Measurements from ENCODE around the gene AEBP2. TPM values are rescaled to one million over a fixed set of nuclear protein-coding genes. Genes with fewer than 3 reads are reported as not detected.
A peak's percentile ranks its signal among the peaks of the same experiment; 100 is the strongest.
"Not testable (repeated sequence)": the region's sequence is repeated elsewhere in the genome, so short reads cannot be mapped to it uniquely, and the experiment has no call there.

Gene AEBP2
- total RNA-seq, 1 donor from 2014 or later = 61.7 TPM

- no peak for DNase-seq (ENCODE audit: low read depth)
These were observed 17.6 kb upstream of the AEBP2 start for GRCh38 chr12:19421503-19422282.

GRCh38 chr12:19423166-19423930, 15.9 kb upstream of the AEBP2 start:
- no peak for DNase-seq (ENCODE audit: low read depth)

GRCh38 chr12:19428246-19428645, 11.0 kb upstream of the AEBP2 start:
- DNase-seq (ENCODE audit: low read depth) = peak; percentile 29

- not testable (repeated sequence) for DNase-seq (ENCODE audit: low read depth)
These were observed 9.8 kb upstream of the AEBP2 start for GRCh38 chr12:19429491-19429890.

- DNase-seq (ENCODE audit: low read depth) = no peak
These were observed 8.3 kb upstream of the AEBP2 start for GRCh38 chr12:19430988-19431387.

GRCh38 chr12:19431407-19432308, 7.6 kb upstream of the AEBP2 start:
- DNase-seq (ENCODE audit: low read depth) = peak; percentile 47

- DNase-seq (ENCODE audit: low read depth) = no peak
These were observed 6.8 kb upstream of the AEBP2 start for GRCh38 chr12:19432309-19433170.

- no peak for DNase-seq (ENCODE audit: low read depth)
These were observed 4.8 kb upstream of the AEBP2 start for GRCh38 chr12:19434538-19434937.

- DNase-seq (ENCODE audit: low read depth) = no peak
These were observed 3.3 kb upstream of the AEBP2 start for GRCh38 chr12:19435831-19436497.

- DNase-seq (ENCODE audit: low read depth) = no peak
These were observed 2.4 kb upstream of the AEBP2 start for GRCh38 chr12:19436931-19437330.

GRCh38 chr12:19437996-19438395, 1.3 kb upstream of the AEBP2 start:
- DNase-seq (ENCODE audit: low read depth) = no peak

GRCh38 chr12:19440019-19440858, 947 bp downstream of the AEBP2 start:
- peak; percentile 46 for DNase-seq (ENCODE audit: low read depth)

GRCh38 chr12:19440916-19441315, 1.6 kb downstream of the AEBP2 start:
- no peak for DNase-seq (ENCODE audit: low read depth)

- DNase-seq (ENCODE audit: low read depth) = no peak
These were observed 4.3 kb downstream of the AEBP2 start for GRCh38 chr12:19443585-19443984.

GRCh38 chr12:19444097-19444496, 4.8 kb downstream of the AEBP2 start:
- DNase-seq (ENCODE audit: low read depth) = no peak

- DNase-seq (ENCODE audit: low read depth) = no peak
These were observed 8.1 kb downstream of the AEBP2 start for GRCh38 chr12:19447386-19447785.

- DNase-seq (ENCODE audit: low read depth) = no peak
These were observed 10.5 kb downstream of the AEBP2 start for GRCh38 chr12:19449814-19450213.

- no peak for DNase-seq (ENCODE audit: low read depth)
These were observed 11.1 kb downstream of the AEBP2 start for GRCh38 chr12:19450362-19450761.

GRCh38 chr12:19451196-19451595, 11.9 kb downstream of the AEBP2 start:
- no peak for DNase-seq (ENCODE audit: low read depth)

GRCh38 chr12:19453961-19454360, 14.7 kb downstream of the AEBP2 start:
- no peak for DNase-seq (ENCODE audit: low read depth)

Data from renal cortical epithelial cell (primary cell).